Measurements from ENCODE around the gene PTMA.
"Not testable (repeated sequence)": the region's sequence is repeated elsewhere in the genome, so short reads cannot be mapped to it uniquely, and the experiment has no call there.

The PTMA gene

GRCh38 chr2:231709981-231710798, 1.9 kb downstream of the PTMA start:
- no peaks in the 10 kb centered on the region for H3K27me3 ChIP-seq
- peak overlapping the region; percentile 98 to 100 (median 100) for H3K9ac ChIP-seq
- H3K4me1 ChIP-seq: peaks cover 30 to 49% (median 43%) of the 10 kb centered on the region in 10 experiments
- peaks cover 26 to 61% (median 52%) of the 10 kb centered on the region in 11 experiments for H3K36me3 ChIP-seq
- no peak for TF ChIP-seq Cebpa-rat (IDR thresholded peaks at IDR 0.05)
- H3K9me3 ChIP-seq (replicated peaks in 1 of 11): peaks cover 0 to 14% (median 0%) of the 10 kb centered on the region in 11 experiments; a peak in 6 of 22 replicates
- H3K27ac ChIP-seq: peak overlapping the region; percentile 97 to 100 (median 100)
- peak overlapping the region; percentile 87 to 100 (median 100) for H3K4me3 ChIP-seq
- H3K4me2 ChIP-seq: peak overlapping the region; percentile 96 to 100 (median 100)
- peaks cover 55 to 68% (median 65%) of the 10 kb centered on the region in 11 experiments for H4K20me1 ChIP-seq

GRCh38 chr2:231710799-231711676, 2.7 kb downstream of the PTMA start:
- Histone ChIP-seq H3K4me3 (peak overlapping the region; percentile 87 to 100 (median 100)), H3K4me2 (peak overlapping the region; percentile 96 to 100 (median 100)), H3K9me3 (replicated peaks in 1 of 11) (peaks cover 0 to 14% (median 0%) of the 10 kb centered on the region in 11 experiments; a peak in 6 of 22 replicates), H3K27ac (peak overlapping the region; percentile 97 to 100 (median 100)), H4K20me1 (peaks cover 55 to 77% (median 74%) of the 10 kb centered on the region in 11 experiments), H3K36me3 (peaks cover 26 to 69% (median 55%) of the 10 kb centered on the region in 11 experiments), H3K4me1 (peaks cover 30 to 49% (median 43%) of the 10 kb centered on the region in 10 experiments), H3K9ac (peak overlapping the region; percentile 98 to 100 (median 100)), H3K27me3 (no peaks in the 10 kb centered on the region)
- no peak for TF ChIP-seq Cebpa-rat (IDR thresholded peaks at IDR 0.05)

GRCh38 chr2:231711677-231712450, 3.5 kb downstream of the PTMA start:
- Histone ChIP-seq H3K4me1 (peaks cover 38 to 56% (median 49%) of the 10 kb centered on the region in 10 experiments), H3K27me3 (no peaks in the 10 kb centered on the region), H4K20me1 (peaks cover 55 to 85% (median 79%) of the 10 kb centered on the region in 11 experiments), H3K9me3 (replicated peaks in 1 of 11) (peaks cover 0 to 15% (median under 1%) of the 10 kb centered on the region in 11 experiments; a peak in 9 of 22 replicates), H3K4me2 (peak overlapping the region; percentile 96 to 100 (median 100)), H3K36me3 (peaks cover 26 to 70% (median 55%) of the 10 kb centered on the region in 11 experiments), H3K9ac (peak overlapping the region; percentile 98 to 100 (median 100)), H3K4me3 (peak overlapping the region; percentile 87 to 100 (median 100)), H3K27ac (peak overlapping the region in 10 of 11 experiments; percentile 97 to 100 (median 100); a peak in 21 of 22 replicates)
- TF ChIP-seq Cebpa-rat (IDR thresholded peaks at IDR 0.05): no peak

GRCh38 chr2:231712451-231713021, 4.2 kb downstream of the PTMA start:
- H3K27me3 ChIP-seq: not testable (repeated sequence)
- H3K4me2 ChIP-seq: peak overlapping the region; percentile 96 to 100 (median 100)
- H3K36me3 ChIP-seq: peaks cover 26 to 70% (median 55%) of the 10 kb centered on the region in 11 experiments
- H3K4me1 ChIP-seq: peaks cover 41 to 57% (median 53%) of the 10 kb centered on the region in 10 experiments
- peaks cover 0 to 18% (median 3%) of the 10 kb centered on the region in 11 experiments; a peak in 9 of 22 replicates for H3K9me3 ChIP-seq (replicated peaks in 1 of 11)
- H4K20me1 ChIP-seq: peaks cover 55 to 88% (median 79%) of the 10 kb centered on the region in 11 experiments
- peak overlapping the region in 10 of 11 experiments; percentile 97 to 100 (median 100); a peak in 20 of 22 replicates for H3K27ac ChIP-seq
- H3K4me3 ChIP-seq: peak overlapping the region; percentile 87 to 100 (median 100)
- H3K9ac ChIP-seq: peak overlapping the region; percentile 98 to 100 (median 100)

GRCh38 chr2:231713406-231713729, 5.0 kb downstream of the PTMA start:
- Histone ChIP-seq H3K4me2 (peak overlapping the region; percentile 51 to 80 (median 64)), H4K20me1 (peaks cover 55 to 88% (median 79%) of the 10 kb centered on the region in 11 experiments)
- H3K27me3 ChIP-seq: not testable (repeated sequence)

GRCh38 chr2:231713730-231714638, 5.7 kb downstream of the PTMA start:
- Histone ChIP-seq H3K9ac (peak overlapping the region; percentile 22 to 73 (median 58); a peak in 19 of 22 replicates), H3K27ac (peak overlapping the region; percentile 4 to 95 (median 57); a peak in 19 of 22 replicates), H3K9me3 (replicated peaks in 1 of 11) (peaks cover 0 to 18% (median 3%) of the 10 kb centered on the region in 11 experiments; a peak in 9 of 22 replicates), H3K4me1 (peaks cover 56 to 69% (median 67%) of the 10 kb centered on the region in 10 experiments), H3K36me3 (peaks cover 26 to 66% (median 53%) of the 10 kb centered on the region in 11 experiments), H3K4me3 (peak overlapping the region in 6 of 10 experiments; percentile 24 to 50 (median 34); a peak in 9 of 20 replicates), H4K20me1 (peaks cover 50 to 82% (median 73%) of the 10 kb centered on the region in 11 experiments), H3K4me2 (peak overlapping the region; percentile 51 to 80 (median 64)), H3K27me3 (no peaks in the 10 kb centered on the region)
- TF ChIP-seq Cebpa-rat (IDR thresholded peaks at IDR 0.05): no peak

More at GRCh38 chr2:231713406-231713729, 5.0 kb downstream of the PTMA start:
- Histone ChIP-seq H3K9me3 (replicated peaks in 1 of 11) (peaks cover 0 to 18% (median 3%) of the 10 kb centered on the region in 11 experiments; a peak in 9 of 22 replicates), H3K4me1 (peaks cover 50 to 63% (median 61%) of the 10 kb centered on the region in 10 experiments), H3K4me3 (peak overlapping the region in 6 of 10 experiments; percentile 24 to 50 (median 34); a peak in 9 of 20 replicates), H3K9ac (peak overlapping the region in 9 of 11 experiments; percentile 16 to 73 (median 59); a peak in 17 of 22 replicates), H3K36me3 (peaks cover 26 to 70% (median 55%) of the 10 kb centered on the region in 11 experiments), H3K27ac (peak overlapping the region in 9 of 11 experiments; percentile 35 to 95 (median 57); a peak in 15 of 22 replicates)
